ENCODE measurements around the gene CNNM1.

- no peak for TF ChIP-seq CTCF (IDR thresholded peaks at IDR 0.05)
- no peak for TF ChIP-seq POLR2A (IDR thresholded peaks at IDR 0.05)
Measured at GRCh38 chr10:99364125-99364524, 35.0 kb downstream of the CNNM1 start.

Data from heart left ventricle (tissue), 13 donors.